Gastroesophageal sphincter (tissue), 3 donors: ENCODE data around the gene DPF3.

Experiments
- CTCF ChIP-seq, 4 experiments: fragments of 200-600 bp in 2 of 4; fragments of 450-650 bp in 2 of 4; sonication (generic) in 1 of 4; IDR thresholded peaks; one replicate each; pipeline ENCODE4 v1.5.1; 2017 to 2019; ENCODE audit warnings: antibody characterized with exemption in 4 of 4, mild to moderate bottlenecking in 2 of 4, moderate library complexity in 2 of 4
- EP300 ChIP-seq: sonication (generic); formaldehyde crosslinking; IDR thresholded peaks from one replicate; pipeline ENCODE4 v1.6.1; 2017; ENCODE audit warnings: antibody characterized with exemption, mild to moderate bottlenecking
- POLR2A ChIP-seq, 2 donors: fragments of 450-650 bp; IDR thresholded peaks; one replicate each; pipeline ENCODE4 v1.6.1; 2017; ENCODE audit warnings: antibody characterized with exemption in 2 of 2, mild to moderate bottlenecking in 2 of 2, moderate library complexity in 1 of 2
- POLR2AphosphoS5 ChIP-seq: sonication (generic); formaldehyde crosslinking; IDR thresholded peaks from one replicate; pipeline ENCODE4 v1.6.1; 2017; ENCODE audit warnings: antibody characterized with exemption

GRCh38 chr14:72913809-72914208 lies 19.9 kb upstream of the DPF3 start:
- no peak for TF ChIP-seq CTCF (IDR thresholded peaks at IDR 0.05)
- no peak for TF ChIP-seq POLR2AphosphoS5
- TF ChIP-seq POLR2A (IDR thresholded peaks at IDR 0.05), result no peak
- no peak for TF ChIP-seq EP300
